ENCODE data around the gene C1S.
A peak's percentile ranks its signal among the peaks of the same experiment; 100 is the strongest.

Gene C1S

DNA sequence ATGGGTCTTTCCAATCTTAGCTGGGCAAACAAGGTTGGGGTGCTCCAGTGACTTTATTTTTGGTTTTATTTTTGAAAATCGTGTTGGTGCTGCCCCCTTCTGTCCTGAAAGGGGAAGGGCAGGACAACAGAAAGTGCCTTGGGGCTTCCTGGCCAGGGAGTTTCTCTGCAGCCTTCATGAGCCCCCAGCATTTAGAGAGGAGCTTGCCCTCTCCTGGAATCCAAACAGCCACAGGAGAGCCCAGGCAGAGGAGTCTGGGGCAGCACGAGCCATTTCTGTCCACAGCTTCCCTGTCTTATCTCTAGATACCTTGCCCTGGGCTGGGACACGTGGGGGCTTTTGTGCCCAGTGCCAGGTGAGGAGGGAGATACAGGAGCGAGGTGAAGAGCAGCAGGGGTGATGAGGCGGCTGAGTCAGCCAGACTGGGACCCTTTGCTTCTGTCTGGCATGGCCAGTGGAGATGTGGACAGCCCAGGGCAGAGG lies 52.9 kb downstream of the C1S start:
- Histone ChIP-seq H2AFZ (ENCODE audit: low read depth) (peak overlapping the region; percentile 18; the same call in 1 of the 2 replicates), H3K36me3 (ENCODE audit: insufficient read depth) (no peaks in the 10 kb centered on the region), H4K20me1 (ENCODE audit: insufficient read depth) (no peaks in the 10 kb centered on the region), H3K27me3 (ENCODE audit: insufficient read depth, low read depth) (no peaks in the 10 kb centered on the region), H3K79me2 (ENCODE audit: insufficient read depth, low read depth) (no peaks in the 10 kb centered on the region), H3K9ac (no peak overlapping the region), H3K4me2 (peak overlapping the region; percentile 56), H3K4me3 (IDR thresholded peaks at IDR 0.05; ENCODE audit: insufficient read depth, low read depth, low read length) (no peak overlapping the region), H3K27ac (no peak overlapping the region), H3K4me1 (ENCODE audit: low read depth, poor library complexity, severe bottlenecking) (peaks cover 13% of the 10 kb centered on the region)
- TF ChIP-seq, protein P1, sequence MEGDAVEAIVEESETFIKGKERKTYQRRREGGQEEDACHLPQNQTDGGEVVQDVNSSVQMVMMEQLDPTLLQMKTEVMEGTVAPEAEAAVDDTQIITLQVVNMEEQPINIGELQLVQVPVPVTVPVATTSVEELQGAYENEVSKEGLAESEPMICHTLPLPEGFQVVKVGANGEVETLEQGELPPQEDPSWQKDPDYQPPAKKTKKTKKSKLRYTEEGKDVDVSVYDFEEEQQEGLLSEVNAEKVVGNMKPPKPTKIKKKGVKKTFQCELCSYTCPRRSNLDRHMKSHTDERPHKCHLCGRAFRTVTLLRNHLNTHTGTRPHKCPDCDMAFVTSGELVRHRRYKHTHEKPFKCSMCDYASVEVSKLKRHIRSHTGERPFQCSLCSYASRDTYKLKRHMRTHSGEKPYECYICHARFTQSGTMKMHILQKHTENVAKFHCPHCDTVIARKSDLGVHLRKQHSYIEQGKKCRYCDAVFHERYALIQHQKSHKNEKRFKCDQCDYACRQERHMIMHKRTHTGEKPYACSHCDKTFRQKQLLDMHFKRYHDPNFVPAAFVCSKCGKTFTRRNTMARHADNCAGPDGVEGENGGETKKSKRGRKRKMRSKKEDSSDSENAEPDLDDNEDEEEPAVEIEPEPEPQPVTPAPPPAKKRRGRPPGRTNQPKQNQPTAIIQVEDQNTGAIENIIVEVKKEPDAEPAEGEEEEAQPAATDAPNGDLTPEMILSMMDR (conservative IDR thresholded peaks at IDR 0.05; ENCODE audit: low read depth, low read length), result peak; percentile 86

GRCh38 chr12:7114008-7114407 lies 53.5 kb downstream of the C1S start:
- no peak overlapping the region for H3K9ac ChIP-seq
- H3K4me1 ChIP-seq (ENCODE audit: low read depth, poor library complexity, severe bottlenecking), result peaks cover 13% of the 10 kb centered on the region
- H3K27me3 ChIP-seq (ENCODE audit: insufficient read depth, low read depth), result no peaks in the 10 kb centered on the region
- no peaks in the 10 kb centered on the region for H3K36me3 ChIP-seq (ENCODE audit: insufficient read depth)
- H3K27ac ChIP-seq, result no peak overlapping the region
- H2AFZ ChIP-seq (ENCODE audit: low read depth), result no peak overlapping the region
- no peak overlapping the region for H3K4me2 ChIP-seq
- no peaks in the 10 kb centered on the region for H4K20me1 ChIP-seq (ENCODE audit: insufficient read depth)
- TF ChIP-seq, protein P1 (conservative IDR thresholded peaks at IDR 0.05; ENCODE audit: low read depth, low read length), result no peak
- no peak overlapping the region for H3K4me3 ChIP-seq (IDR thresholded peaks at IDR 0.05; ENCODE audit: insufficient read depth, low read depth, low read length)
- no peaks in the 10 kb centered on the region for H3K79me2 ChIP-seq (ENCODE audit: insufficient read depth, low read depth)

DNA sequence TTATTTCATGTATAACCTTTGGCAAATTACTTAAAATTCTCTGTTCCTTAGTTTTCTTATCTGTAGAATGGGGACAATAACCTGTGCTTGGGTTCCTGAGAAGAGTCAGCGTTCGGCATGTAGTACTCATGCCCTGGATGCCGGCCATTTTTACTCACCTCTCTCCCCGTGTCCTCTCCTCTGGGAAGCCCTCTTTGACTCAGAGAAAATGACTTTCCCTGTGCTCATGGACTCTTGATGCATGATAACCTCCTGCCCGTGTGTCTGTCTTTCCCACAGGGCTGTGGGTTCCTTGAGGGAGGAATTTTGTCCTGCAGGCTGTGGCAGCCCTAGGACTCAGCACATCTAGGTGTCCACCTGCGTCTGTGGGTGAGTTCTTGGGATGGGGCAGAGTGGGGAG lies 54.3 kb downstream of the C1S start:
- TF ChIP-seq, protein P1 (conservative IDR thresholded peaks at IDR 0.05; ENCODE audit: low read depth, low read length), result no peak
- no peaks in the 10 kb centered on the region for H3K36me3 ChIP-seq (ENCODE audit: insufficient read depth)

GRCh38 chr12:7116196-7116595 lies 55.7 kb downstream of the C1S start:
- Histone ChIP-seq H4K20me1 (ENCODE audit: insufficient read depth) (no peaks in the 10 kb centered on the region), H2AFZ (ENCODE audit: low read depth) (no peak overlapping the region), H3K27me3 (ENCODE audit: insufficient read depth, low read depth) (no peaks in the 10 kb centered on the region), H3K27ac (no peak overlapping the region), H3K4me3 (IDR thresholded peaks at IDR 0.05; ENCODE audit: insufficient read depth, low read depth, low read length) (no peak overlapping the region), H3K4me1 (ENCODE audit: low read depth, poor library complexity, severe bottlenecking) (peaks cover 6% of the 10 kb centered on the region), H3K36me3 (ENCODE audit: insufficient read depth) (no peaks in the 10 kb centered on the region), H3K9ac (no peak overlapping the region), H3K4me2 (no peak overlapping the region), H3K79me2 (ENCODE audit: insufficient read depth, low read depth) (no peaks in the 10 kb centered on the region)
- TF ChIP-seq, protein P1 (conservative IDR thresholded peaks at IDR 0.05; ENCODE audit: low read depth, low read length), result no peak

More for the DNA sequence above, 54.3 kb downstream of the C1S start:
- Histone ChIP-seq H3K4me2 (no peak overlapping the region), H4K20me1 (ENCODE audit: insufficient read depth) (no peaks in the 10 kb centered on the region), H2AFZ (ENCODE audit: low read depth) (no peak overlapping the region), H3K27me3 (ENCODE audit: insufficient read depth, low read depth) (no peaks in the 10 kb centered on the region), H3K4me3 (IDR thresholded peaks at IDR 0.05; ENCODE audit: insufficient read depth, low read depth, low read length) (no peak overlapping the region), H3K9ac (no peak overlapping the region), H3K4me1 (ENCODE audit: low read depth, poor library complexity, severe bottlenecking) (peaks cover 6% of the 10 kb centered on the region), H3K79me2 (ENCODE audit: insufficient read depth, low read depth) (no peaks in the 10 kb centered on the region), H3K27ac (no peak overlapping the region)

All from KMS-11 (cell line).